Astrocyte (in vitro differentiated cells and primary cell): ENCODE data around the gene KIF21B.

Experiments used
- CTCF ChIP-seq: IDR thresholded peaks from 2 replicates; pipeline ENCODE4 v1.5.1; 2011; ENCODE audit warnings: low read depth, mild to moderate bottlenecking, inconsistent platforms, low read length, moderate library complexity; ENCODE audit not compliant: insufficient read depth
- EZH2 ChIP-seq: IDR thresholded peaks from 2 replicates; pipeline ENCODE4 v1.6.1; 2012; ENCODE audit warnings: mild to moderate bottlenecking, low read length, inconsistent platforms; ENCODE audit not compliant: insufficient read depth

- TF ChIP-seq CTCF (no peak), EZH2 (no peak)
Measured at GRCh38 chr1:201001962-201002361, 21.6 kb downstream of the KIF21B start.
